HAP-1 (cell line): Measurements from ENCODE around the gene APOL6.

Experiments used
- DNase-seq, 2 experiments: peaks; one replicate each; pipeline ENCODE4 v3.0.0-alpha.2; 2016 to 2020; ENCODE audit warnings: low spot score in 2 of 2
- H3K27me3 ChIP-seq: fragments of 250-450 bp; sonication (Bioruptor Pico); 2 replicates; pipeline ENCODE4 v1.5.1; 2020; ENCODE audit warnings: low read depth, mild to moderate bottlenecking, moderate library complexity
- H3K36me3 ChIP-seq: fragments of 250-450 bp; sonication (Bioruptor Pico); replicated peaks from 2 replicates; pipeline ENCODE4 v1.5.1; 2020; ENCODE audit warnings: mild to moderate bottlenecking
- H3K4me1 ChIP-seq: fragments of 250-450 bp; sonication (Bioruptor Pico); 2 replicates; pipeline ENCODE4 v1.5.1; 2020; ENCODE audit warnings: mild to moderate bottlenecking
- H3K4me3 ChIP-seq: fragments of 250-450 bp; sonication (Bioruptor Pico); 2 replicates; pipeline ENCODE4 v1.5.1; 2020; ENCODE audit warnings: mild to moderate bottlenecking, moderate library complexity
- H3K9me3 ChIP-seq: fragments of 250-450 bp; sonication (Bioruptor Pico); 2 replicates; pipeline ENCODE4 v1.5.1; 2020; ENCODE audit warnings: mild to moderate bottlenecking, moderate library complexity
- in situ Hi-C: fragments of 300-500 bp; cut with MboI; formaldehyde crosslinking; loops from 3 replicates; pipeline ENCODE4 v1.14.3; 2020; ENCODE audit warnings: low sequenced_read_pairs, inconsistent platforms, mixed read lengths

Gene APOL6

DNA sequence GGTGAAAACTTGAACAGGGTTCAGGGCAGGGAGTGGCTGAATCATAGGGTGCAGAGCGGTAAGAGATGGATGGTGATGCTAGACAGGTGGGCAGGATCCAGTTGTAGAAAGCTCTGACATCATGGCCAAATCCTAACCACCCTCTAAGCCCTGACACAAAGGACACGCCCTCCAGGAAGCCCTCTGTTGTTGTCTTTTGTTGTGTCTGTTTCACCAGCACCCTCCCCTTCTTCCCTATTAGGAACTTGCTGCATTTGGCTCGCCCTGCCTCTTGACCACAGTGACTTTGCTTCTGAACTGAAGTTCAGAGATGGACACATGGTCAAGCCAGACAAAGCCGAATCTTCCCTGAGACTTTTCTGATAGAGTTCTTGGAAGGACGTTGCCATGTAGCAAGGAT, 14.2 kb upstream of the APOL6 start:
- no peak overlapping the region for H3K4me3 ChIP-seq
- in situ Hi-C loops = loop anchor here (10.0 kb wide), 1 partner anchor 281 kb away; no protein-coding TSS in a partner anchor
- no peaks in the 10 kb centered on the region for H3K27me3 ChIP-seq
- H3K36me3 ChIP-seq = no peaks in the 10 kb centered on the region
- no peaks in the 10 kb centered on the region for H3K9me3 ChIP-seq
- DNase-seq = no peak
- H3K4me1 ChIP-seq = no peaks in the 10 kb centered on the region

DNA sequence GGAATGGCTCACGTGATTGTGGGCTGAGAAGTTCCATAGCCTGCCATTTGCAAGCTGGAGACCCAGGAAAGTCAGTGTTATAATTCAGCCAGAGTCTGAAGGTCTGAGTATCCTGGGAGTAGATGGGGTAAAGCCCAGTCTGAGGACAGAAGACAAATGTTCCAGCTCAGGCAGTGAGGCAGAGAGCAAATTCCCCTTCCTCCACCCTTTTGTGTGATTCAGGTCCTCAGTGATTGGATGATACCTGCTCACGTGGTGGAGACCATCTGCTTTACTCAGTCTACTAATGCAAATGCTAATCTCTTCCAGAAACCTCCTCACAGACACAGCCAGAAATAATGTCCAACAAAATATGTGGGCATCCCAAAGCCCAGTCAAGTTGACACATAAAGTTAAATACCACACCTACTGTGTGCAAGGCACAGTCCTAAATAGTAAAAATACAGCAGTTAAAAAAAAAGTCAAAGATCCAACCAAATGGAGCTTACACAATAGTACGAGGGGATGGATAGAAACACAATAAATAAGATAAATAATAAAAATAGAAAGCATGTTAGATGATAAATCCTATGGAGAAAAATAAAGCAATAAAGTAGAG, 13.2 kb upstream of the APOL6 start:
- Histone ChIP-seq H3K27me3 (no peaks in the 10 kb centered on the region), H3K36me3 (no peaks in the 10 kb centered on the region), H3K4me1 (no peaks in the 10 kb centered on the region), H3K9me3 (no peaks in the 10 kb centered on the region), H3K4me3 (no peak overlapping the region)
- in situ Hi-C loops = loop anchor here (10.0 kb wide), 1 partner anchor 280 kb away; no protein-coding TSS in a partner anchor
- peak; percentile 20 to 40 for DNase-seq

DNA sequence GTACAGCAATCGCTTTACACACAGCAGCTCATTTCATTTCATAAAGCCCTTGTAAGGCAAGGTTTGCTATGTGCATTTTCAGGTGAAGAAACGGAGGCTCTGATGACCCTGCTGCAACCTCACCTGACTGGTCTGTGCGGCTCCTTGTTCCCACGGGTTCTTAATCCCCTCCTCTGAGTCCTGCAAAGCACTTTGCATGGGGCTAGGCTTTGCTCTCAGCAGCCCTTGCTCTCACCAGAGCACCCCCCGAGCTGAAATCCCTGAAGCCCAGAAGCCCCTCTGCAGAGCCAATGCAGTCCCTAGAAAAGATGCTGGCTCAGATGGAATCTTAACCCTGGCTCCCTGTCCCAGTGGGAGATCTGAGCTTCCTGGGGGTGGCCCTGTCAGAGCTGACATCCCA, 11.0 kb upstream of the APOL6 start:
- Histone ChIP-seq H3K4me3 (no peak overlapping the region), H3K4me1 (no peaks in the 10 kb centered on the region), H3K9me3 (no peaks in the 10 kb centered on the region), H3K27me3 (no peaks in the 10 kb centered on the region), H3K36me3 (no peaks in the 10 kb centered on the region)
- in situ Hi-C loops = loop anchor here (10.0 kb wide), 1 partner anchor 278 kb away; no protein-coding TSS in a partner anchor
- no peak for DNase-seq

DNA sequence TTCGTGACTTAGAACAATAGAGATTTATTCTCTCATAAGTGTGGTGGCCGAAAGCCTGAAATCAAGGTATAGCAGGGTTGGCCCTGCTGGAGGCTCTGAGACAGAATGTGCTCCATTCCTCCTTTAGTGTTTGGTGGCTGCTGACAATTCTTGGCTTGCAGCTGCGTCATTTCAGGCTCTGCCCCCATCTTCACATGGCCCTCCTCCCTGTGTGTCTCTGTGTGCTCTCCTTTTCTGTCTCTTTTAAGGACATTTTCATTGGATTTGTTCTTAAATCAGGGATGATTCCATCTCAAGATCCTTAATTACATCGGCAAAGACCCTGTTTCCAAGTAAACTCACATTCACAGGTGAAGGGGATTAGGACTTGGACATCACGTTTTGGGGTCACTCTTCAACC, 10.2 kb upstream of the APOL6 start:
- no peaks in the 10 kb centered on the region for H3K36me3 ChIP-seq
- no peak overlapping the region for H3K4me3 ChIP-seq
- no peak for DNase-seq
- H3K27me3 ChIP-seq = no peaks in the 10 kb centered on the region
- in situ Hi-C loops = loop anchor here (10.0 kb wide), 1 partner anchor 277 kb away; no protein-coding TSS in a partner anchor
- no peaks in the 10 kb centered on the region for H3K9me3 ChIP-seq
- H3K4me1 ChIP-seq = no peaks in the 10 kb centered on the region

DNA sequence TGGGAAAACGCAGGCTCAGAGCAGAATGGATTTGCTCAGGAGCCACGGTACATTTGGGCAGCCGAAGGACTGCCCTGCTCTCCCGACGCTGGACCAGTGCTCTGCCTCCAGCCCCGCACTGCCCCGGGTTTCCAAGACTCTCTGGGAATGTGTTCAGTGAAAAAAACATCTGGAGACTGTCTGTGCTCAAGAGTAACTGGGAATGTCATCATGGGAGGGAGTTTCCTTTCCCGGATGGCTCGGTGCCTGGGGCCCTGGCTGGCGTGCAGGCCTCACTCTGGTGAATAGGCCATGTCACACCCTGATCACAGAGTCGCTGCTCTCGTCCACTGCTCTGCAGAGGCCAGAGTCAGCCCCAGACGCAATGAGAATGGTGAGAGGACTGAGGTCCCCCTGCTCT, 9.8 kb upstream of the APOL6 start:
- Histone ChIP-seq H3K36me3 (no peaks in the 10 kb centered on the region), H3K4me1 (no peaks in the 10 kb centered on the region), H3K9me3 (no peaks in the 10 kb centered on the region), H3K27me3 (no peaks in the 10 kb centered on the region), H3K4me3 (no peak overlapping the region)
- no peak for DNase-seq
- in situ Hi-C loops = loop anchor here (10.0 kb wide), 1 partner anchor 276 kb away; no protein-coding TSS in a partner anchor

DNA sequence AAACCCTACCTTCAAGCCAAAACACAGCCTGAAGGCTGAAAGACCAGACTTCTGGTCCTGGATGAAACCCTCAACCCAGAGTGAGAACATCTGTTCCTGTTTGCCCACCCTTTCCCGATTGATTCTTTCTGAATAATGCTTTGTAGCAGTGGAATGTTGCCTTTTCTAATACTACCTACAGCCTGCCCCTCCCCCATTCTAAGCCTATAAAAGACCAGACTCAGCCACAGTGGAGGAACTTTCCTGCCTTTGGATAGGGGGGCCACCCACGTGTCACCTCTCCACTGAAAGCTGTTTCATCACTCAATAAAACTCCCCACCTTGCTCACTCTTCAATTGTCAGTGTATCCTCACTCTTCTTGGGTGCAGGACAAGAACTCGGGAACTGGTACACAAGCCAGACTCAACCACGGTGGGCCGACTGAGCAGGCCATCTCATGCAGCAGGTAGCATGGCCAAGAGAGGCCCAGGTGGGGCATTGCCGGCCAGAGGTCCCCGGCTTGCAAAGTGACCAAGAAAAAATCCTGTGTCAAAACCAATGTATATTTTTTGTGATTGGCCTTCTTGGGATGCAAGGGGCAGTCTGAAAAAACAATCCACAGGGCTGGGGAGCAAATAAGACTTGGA, 6.6 kb upstream of the APOL6 start:
- Histone ChIP-seq H3K4me3 (no peak overlapping the region), H3K4me1 (no peaks in the 10 kb centered on the region), H3K9me3 (no peaks in the 10 kb centered on the region), H3K36me3 (no peaks in the 10 kb centered on the region), H3K27me3 (no peaks in the 10 kb centered on the region)
- in situ Hi-C loops = no loop called here
- DNase-seq = no peak

DNA sequence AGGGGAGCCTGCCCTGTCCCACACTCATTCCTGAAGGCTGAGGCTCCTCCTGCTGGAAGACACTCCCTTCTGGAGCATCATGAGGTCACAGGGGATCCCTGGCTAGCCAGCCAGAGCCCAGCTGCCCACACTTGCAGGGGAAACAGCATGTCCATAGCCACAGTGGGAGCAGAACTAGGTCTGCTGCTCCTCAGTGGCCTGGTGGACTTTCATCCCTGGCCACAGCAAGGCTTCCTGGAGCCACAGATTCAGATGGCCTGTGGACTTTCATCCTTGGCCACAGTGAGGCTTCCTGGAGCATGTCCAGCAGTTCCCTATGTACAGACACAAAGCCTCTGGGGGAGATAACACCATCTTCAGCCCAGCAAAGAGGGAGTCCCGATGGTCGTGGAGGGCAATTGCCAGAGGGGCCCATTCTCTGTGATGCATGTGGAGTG, 5.9 kb upstream of the APOL6 start:
- H3K4me1 ChIP-seq = no peaks in the 10 kb centered on the region
- no peak overlapping the region for H3K4me3 ChIP-seq
- H3K36me3 ChIP-seq = no peaks in the 10 kb centered on the region
- no peaks in the 10 kb centered on the region for H3K9me3 ChIP-seq
- in situ Hi-C loops = no loop called here
- no peaks in the 10 kb centered on the region for H3K27me3 ChIP-seq
- DNase-seq = no peak

DNA sequence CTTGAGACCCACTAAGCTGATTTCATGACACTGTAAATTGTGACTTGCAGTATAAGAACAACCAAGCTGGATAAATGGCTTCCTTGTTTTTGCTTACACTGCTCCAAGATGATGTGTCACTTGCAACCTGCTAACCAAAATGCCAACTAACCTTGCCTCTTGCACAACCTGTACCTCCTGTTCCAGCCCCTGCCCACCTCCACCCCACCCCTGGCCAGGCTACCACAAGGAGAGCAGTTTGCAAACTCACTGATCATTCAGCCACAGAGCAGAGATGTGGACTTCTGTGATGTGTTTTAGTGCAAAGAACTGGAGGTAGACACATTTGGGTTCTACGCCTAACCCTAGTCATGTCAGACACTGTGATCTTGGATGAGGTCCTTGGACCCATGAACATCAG, 4.3 kb upstream of the APOL6 start:
- in situ Hi-C loops = no loop called here
- DNase-seq = no peak
- no peaks in the 10 kb centered on the region for H3K36me3 ChIP-seq
- H3K4me1 ChIP-seq = no peaks in the 10 kb centered on the region
- H3K4me3 ChIP-seq = no peak overlapping the region
- H3K9me3 ChIP-seq = no peaks in the 10 kb centered on the region
- H3K27me3 ChIP-seq = no peaks in the 10 kb centered on the region

DNA sequence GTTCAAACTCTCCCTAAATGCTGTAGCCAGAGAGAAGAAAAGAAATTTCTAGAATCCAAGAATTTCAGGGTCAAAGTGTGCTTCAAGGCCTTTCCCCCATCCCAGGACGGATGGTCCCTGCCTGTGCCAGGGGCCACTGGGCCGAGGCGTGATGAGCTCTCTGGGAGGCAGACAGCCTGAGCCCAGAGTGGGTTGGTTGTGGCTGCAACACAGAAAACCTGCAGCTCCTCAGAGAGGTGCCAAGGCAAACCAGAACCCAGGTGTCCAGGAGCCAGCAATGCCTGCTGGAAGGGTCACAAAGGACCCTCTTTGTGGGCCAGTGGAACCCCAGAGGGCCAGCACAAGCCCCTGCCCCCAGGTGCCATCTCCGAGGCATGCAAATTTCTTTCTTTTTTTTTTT, 2.6 kb upstream of the APOL6 start:
- DNase-seq = no peak
- Histone ChIP-seq H3K4me1 (no peaks in the 10 kb centered on the region), H3K27me3 (no peaks in the 10 kb centered on the region), H3K9me3 (no peaks in the 10 kb centered on the region), H3K4me3 (no peak overlapping the region), H3K36me3 (no peaks in the 10 kb centered on the region)
- in situ Hi-C loops = no loop called here

DNA sequence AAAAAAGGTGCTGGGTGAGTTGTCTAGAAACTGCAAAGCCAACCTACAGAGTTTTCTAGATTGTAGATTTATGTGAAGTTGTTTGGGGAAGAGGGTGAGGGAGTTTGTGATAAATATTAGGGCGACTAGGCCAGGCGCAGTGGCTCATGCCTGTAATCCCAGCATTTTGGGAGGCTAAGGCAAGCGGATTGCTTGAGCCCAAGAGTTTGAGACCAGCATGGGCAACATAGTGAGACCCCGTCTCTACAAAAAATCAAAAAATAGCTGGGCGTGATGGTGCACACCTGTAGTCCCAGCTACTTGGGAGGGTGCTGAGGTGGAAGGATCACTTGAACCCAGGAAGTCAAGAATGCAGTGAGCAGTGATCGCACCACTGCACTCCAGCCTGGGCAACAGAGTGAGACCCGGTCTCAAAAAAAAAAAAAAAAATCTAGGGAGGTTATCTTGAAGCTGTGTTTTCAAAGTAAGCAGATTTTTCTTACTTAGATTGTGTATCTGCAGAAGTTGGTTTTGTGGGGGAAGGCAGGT, 844 bp downstream of the APOL6 start:
- Histone ChIP-seq H3K4me3 (no peak overlapping the region), H3K9me3 (no peaks in the 10 kb centered on the region), H3K4me1 (no peaks in the 10 kb centered on the region), H3K27me3 (no peaks in the 10 kb centered on the region), H3K36me3 (no peaks in the 10 kb centered on the region)
- DNase-seq = no peak
- in situ Hi-C loops = no loop called here

DNA sequence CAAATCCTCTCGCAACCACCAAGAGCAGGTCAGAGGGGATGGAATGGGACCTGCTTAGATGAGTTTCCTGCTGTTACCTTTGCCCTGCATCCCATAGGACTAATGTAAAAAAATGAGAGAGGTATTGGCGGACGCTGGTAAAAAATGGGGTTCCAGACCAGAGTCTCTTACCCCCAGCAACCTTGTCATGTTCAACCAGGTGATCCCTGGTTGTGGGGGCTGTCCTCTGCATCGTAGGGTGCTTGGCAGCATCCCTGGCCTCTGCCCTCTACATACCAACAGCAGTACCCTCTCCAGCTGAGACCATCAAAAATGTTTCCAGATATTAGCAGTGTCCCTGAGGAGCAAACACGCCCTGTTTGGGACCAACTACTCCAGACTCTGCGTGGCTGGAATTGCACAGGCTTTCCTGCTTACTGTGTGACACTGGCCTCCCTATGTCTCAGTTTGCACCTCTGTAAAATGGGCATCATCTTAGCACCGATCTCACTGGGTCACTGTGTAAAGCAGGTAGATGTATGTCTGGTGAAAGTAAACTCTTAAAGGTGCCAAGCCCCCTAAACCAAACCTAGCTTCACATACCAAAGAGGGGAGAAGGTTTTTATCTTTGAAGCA, 1.5 kb downstream of the APOL6 start:
- no peaks in the 10 kb centered on the region for H3K4me1 ChIP-seq
- no peak overlapping the region for H3K4me3 ChIP-seq
- no peaks in the 10 kb centered on the region for H3K27me3 ChIP-seq
- H3K36me3 ChIP-seq = no peaks in the 10 kb centered on the region
- in situ Hi-C loops = no loop called here
- no peak for DNase-seq
- no peaks in the 10 kb centered on the region for H3K9me3 ChIP-seq

DNA sequence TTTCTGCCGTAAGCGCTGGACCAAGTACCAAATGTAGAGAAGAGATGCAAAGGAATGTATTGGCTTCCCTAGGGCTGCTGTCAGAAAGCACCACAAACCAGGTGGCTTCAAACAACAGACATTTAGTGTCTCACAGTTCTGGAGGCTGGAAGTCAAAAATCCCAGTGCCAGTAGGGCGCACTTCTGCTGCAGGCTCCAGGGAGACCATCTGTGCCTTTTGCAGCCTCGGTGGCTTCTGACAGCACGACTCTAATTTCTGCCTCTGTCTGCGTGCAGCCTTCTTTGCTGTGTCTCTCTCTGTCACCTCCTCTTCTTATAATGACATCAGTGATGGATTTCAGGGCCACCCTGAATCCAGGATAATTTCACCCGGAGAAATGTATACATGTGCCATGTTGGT, 2.8 kb downstream of the APOL6 start:
- no peak overlapping the region for H3K4me3 ChIP-seq

DNA sequence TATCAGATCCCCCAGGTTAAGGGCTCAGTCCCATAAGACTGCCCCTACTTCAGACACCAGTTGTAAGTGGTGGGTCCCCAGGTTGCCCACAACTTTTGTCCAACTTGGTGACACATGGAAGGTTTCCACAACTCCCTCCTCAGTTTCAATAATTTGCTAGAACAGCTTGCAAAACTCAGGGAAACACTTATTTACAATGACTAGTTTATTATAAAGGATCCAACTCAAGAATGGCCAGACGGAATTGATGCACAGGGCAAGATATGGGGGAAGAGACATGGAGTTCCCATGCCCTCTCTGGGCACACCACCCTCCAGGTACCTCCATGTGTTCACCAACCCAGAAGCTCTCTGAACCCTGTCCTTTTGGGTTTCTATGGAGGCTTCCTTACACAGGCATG, 5.6 kb downstream of the APOL6 start:
- Histone ChIP-seq H3K4me1 (no peaks in the 10 kb centered on the region), H3K27me3 (no peaks in the 10 kb centered on the region), H3K4me3 (no peak overlapping the region), H3K9me3 (no peaks in the 10 kb centered on the region), H3K36me3 (no peaks in the 10 kb centered on the region)
- DNase-seq = no peak
- in situ Hi-C loops = no loop called here

More for the DNA sequence above, 2.8 kb downstream of the APOL6 start:
- H3K27me3 ChIP-seq = no peaks in the 10 kb centered on the region
- DNase-seq = no peak
- no peaks in the 10 kb centered on the region for H3K9me3 ChIP-seq
- H3K36me3 ChIP-seq = no peaks in the 10 kb centered on the region
- no peaks in the 10 kb centered on the region for H3K4me1 ChIP-seq
- in situ Hi-C loops = no loop called here

DNA sequence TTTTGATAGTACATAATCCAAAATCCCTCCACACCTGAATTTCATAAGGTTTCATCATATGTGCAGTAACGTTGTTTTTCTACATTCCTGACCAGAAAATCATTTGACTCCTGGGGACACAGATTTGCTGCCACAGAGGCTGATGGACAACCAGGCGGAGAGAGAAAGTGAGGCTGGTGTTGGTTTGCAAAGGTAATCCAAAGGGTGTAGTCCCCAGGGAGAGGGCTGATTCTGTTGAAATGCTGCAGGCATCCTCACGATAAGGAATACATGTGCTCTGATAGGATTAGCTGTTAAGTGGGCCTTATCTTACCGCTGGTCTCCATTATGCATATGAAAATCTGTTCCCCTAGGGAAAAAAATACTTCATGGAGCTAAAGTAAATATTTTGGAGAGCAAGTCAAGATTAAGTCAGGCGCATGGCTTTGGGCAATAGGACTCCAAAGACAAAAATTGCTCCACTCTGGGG, 8.1 kb downstream of the APOL6 start:
- H3K36me3 ChIP-seq = no peaks in the 10 kb centered on the region
- in situ Hi-C loops = no loop called here
- DNase-seq = no peak
- no peak overlapping the region for H3K4me3 ChIP-seq
- no peaks in the 10 kb centered on the region for H3K27me3 ChIP-seq
- H3K9me3 ChIP-seq = no peaks in the 10 kb centered on the region
- H3K4me1 ChIP-seq = peaks cover 4% of the 10 kb centered on the region; the same call in 1 of the 2 replicates
